HCT116 (cell line): Measurements from ENCODE around the gene SLC38A8.

Experiments used
- EZH2phosphoT487 ChIP-seq: fragments of 200-600 bp; IDR thresholded peaks from 2 replicates; pipeline ENCODE4 v1.6.1; 2018; ENCODE audit warnings: antibody characterized with exemption, borderline replicate concordance
- TF ChIP-seq, protein P1 (sequence below), 3 experiments: fragments of 200-600 bp in 1 of 3; sonication (generic) in 1 of 3; IDR thresholded peaks in 2 of 3; conservative IDR thresholded peaks in 1 of 3; 2 replicates each; pipeline ENCODE4 v1.5.1; 2012 to 2017; ENCODE audit warnings: low read depth in 2 of 3, low read length in 2 of 3, antibody characterized with exemption in 1 of 3, borderline replicate concordance in 1 of 3, control low read depth in 1 of 3, mild to moderate bottlenecking in 1 of 3, mixed read lengths in 1 of 3, mixed run types in 1 of 3, moderate library complexity in 1 of 3; ENCODE audit not compliant: insufficient read depth in 1 of 3

DNA sequence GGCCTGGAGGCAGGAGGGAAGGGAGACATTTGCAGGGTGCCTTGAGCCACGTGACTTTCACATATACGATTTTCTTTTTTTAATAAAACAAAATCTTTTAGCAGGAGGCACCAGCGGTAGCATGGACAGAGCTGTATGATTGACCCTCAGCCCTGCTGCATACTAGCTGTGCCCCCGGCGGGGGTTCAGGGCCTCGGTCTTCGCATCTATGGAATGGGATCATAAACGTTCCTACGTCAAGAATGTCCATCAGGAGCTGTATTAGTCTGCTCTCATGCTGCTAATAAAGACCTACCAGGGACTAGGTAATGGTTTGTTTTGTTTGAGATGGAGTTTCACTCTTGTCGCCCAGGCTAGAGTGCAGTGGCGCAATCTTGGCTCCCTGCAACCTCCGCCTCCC, 27.2 kb downstream of the SLC38A8 start:
- TF ChIP-seq, protein P1, sequence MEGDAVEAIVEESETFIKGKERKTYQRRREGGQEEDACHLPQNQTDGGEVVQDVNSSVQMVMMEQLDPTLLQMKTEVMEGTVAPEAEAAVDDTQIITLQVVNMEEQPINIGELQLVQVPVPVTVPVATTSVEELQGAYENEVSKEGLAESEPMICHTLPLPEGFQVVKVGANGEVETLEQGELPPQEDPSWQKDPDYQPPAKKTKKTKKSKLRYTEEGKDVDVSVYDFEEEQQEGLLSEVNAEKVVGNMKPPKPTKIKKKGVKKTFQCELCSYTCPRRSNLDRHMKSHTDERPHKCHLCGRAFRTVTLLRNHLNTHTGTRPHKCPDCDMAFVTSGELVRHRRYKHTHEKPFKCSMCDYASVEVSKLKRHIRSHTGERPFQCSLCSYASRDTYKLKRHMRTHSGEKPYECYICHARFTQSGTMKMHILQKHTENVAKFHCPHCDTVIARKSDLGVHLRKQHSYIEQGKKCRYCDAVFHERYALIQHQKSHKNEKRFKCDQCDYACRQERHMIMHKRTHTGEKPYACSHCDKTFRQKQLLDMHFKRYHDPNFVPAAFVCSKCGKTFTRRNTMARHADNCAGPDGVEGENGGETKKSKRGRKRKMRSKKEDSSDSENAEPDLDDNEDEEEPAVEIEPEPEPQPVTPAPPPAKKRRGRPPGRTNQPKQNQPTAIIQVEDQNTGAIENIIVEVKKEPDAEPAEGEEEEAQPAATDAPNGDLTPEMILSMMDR (IDR thresholded peaks at IDR 0.05 in 2 of 3, conservative IDR thresholded peaks at IDR 0.05 in 1 of 3; ENCODE audit: borderline replicate concordance in 1 of 3, insufficient read depth in 1 of 3, low read depth in 2 of 3, low read length in 2 of 3) = no peak
- TF ChIP-seq EZH2phosphoT487 = no peak
